ENCODE measurements around the gene PALD1.

GRCh38 chr10:70494536-70494935, 16.0 kb downstream of the PALD1 start:
- TF ChIP-seq CTCF (IDR thresholded peaks at IDR 0.05) (no peak), POLR2A (IDR thresholded peaks at IDR 0.05) (no peak), POLR2AphosphoS5 (IDR thresholded peaks at IDR 0.05) (no peak), EP300 (IDR thresholded peaks at IDR 0.05) (no peak)

Data from sigmoid colon (tissue), 4 donors.